DND-41 (cell line): ENCODE data around the gene TBX4.

Experiments used
- ATAC-seq: fragments of 200-7000 bp; cut with Tn5 transposase; 3 replicates; pipeline ENCODE4 v1.9.1; 2021; ENCODE audit warnings: low read depth; ENCODE audit not compliant: insufficient read depth
- DNase-seq: peaks from one replicate; pipeline ENCODE4 v3.0.0-alpha.2; 2020
- H2AFZ ChIP-seq: 2 replicates; pipeline ENCODE4 v1.6.0; 2012; ENCODE audit warnings: low read depth, low read length
- H3K27ac ChIP-seq: 2 replicates; pipeline ENCODE4 v1.5.1; 2012; ENCODE audit warnings: low read length, inconsistent platforms
- H3K27me3 ChIP-seq: fragments of 200-600 bp; sonication (generic); 2 replicates; pipeline ENCODE4 v1.6.0; 2012; ENCODE audit warnings: low read length, mild to moderate bottlenecking, inconsistent platforms; ENCODE audit not compliant: insufficient read depth, poor library complexity
- H3K36me3 ChIP-seq: 2 replicates; pipeline ENCODE4 v1.5.1; 2012; ENCODE audit warnings: low read length, inconsistent platforms; ENCODE audit not compliant: insufficient read depth
- H3K4me1 ChIP-seq: 2 replicates; pipeline ENCODE4 v1.5.1; 2012; ENCODE audit warnings: mild to moderate bottlenecking, low read length; ENCODE audit not compliant: insufficient read depth
- H3K4me2 ChIP-seq: 2 replicates; pipeline ENCODE4 v1.6.0; 2012; ENCODE audit warnings: mild to moderate bottlenecking, moderate library complexity, low read length, inconsistent platforms; ENCODE audit not compliant: insufficient read depth
- H3K4me3 ChIP-seq, 2 experiments: fragments of 200-600 bp in 1 of 2; shearing (Covaris generic) in 1 of 2; 2 replicates each; pipeline ENCODE4 v1.5.1; 2012 to 2016; ENCODE audit warnings: inconsistent platforms in 2 of 2, low read length in 2 of 2, mild to moderate bottlenecking in 2 of 2, low read depth in 1 of 2, moderate library complexity in 1 of 2
- H3K79me2 ChIP-seq: 2 replicates; pipeline ENCODE4 v1.6.0; 2012; ENCODE audit warnings: low read length, inconsistent platforms; ENCODE audit not compliant: insufficient read depth
- H3K9ac ChIP-seq: 2 replicates; pipeline ENCODE4 v1.6.0; 2012; ENCODE audit warnings: low read depth, mild to moderate bottlenecking, inconsistent platforms, low read length, moderate library complexity
- H3K9me3 ChIP-seq: 2 replicates; pipeline ENCODE4 v1.5.1; 2012; ENCODE audit warnings: low read length, moderate library complexity, mild to moderate bottlenecking, inconsistent platforms; ENCODE audit not compliant: insufficient read depth, severe bottlenecking
- H4K20me1 ChIP-seq: 2 replicates; pipeline ENCODE4 v1.6.0; 2012; ENCODE audit warnings: low read length; ENCODE audit not compliant: insufficient read depth
- CTCF ChIP-seq: IDR thresholded peaks from 2 replicates; pipeline ENCODE4 v1.5.1; 2012; ENCODE audit warnings: borderline replicate concordance, low read length, moderate library complexity, mild to moderate bottlenecking; ENCODE audit not compliant: poor library complexity, severe bottlenecking; ENCODE audit errors: extremely low read depth
- EZH2 ChIP-seq: IDR thresholded peaks from 3 replicates; pipeline ENCODE4 v1.6.1; 2012; ENCODE audit warnings: borderline replicate concordance, low read depth, mild to moderate bottlenecking, moderate library complexity, low read length, inconsistent platforms; ENCODE audit not compliant: severe bottlenecking

The TBX4 gene

GRCh38 chr17:61484174-61484573 lies 32.0 kb downstream of the TBX4 start:
- no peak for TF ChIP-seq CTCF
- TF ChIP-seq EZH2, result no peak
- ATAC-seq (no peak), DNase-seq (no peak)
- no peaks in the 10 kb centered on the region for H3K79me2 ChIP-seq
- no peak overlapping the region for H3K9ac ChIP-seq
- no peak overlapping the region for H3K4me2 ChIP-seq
- H3K27me3 ChIP-seq, result no peaks in the 10 kb centered on the region
- H3K4me3 ChIP-seq, result no peak overlapping the region
- no peaks in the 10 kb centered on the region for H3K4me1 ChIP-seq
- no peaks in the 10 kb centered on the region for H3K9me3 ChIP-seq
- H4K20me1 ChIP-seq, result no peaks in the 10 kb centered on the region; the same call in 1 of the 2 replicates
- H2AFZ ChIP-seq, result no peak overlapping the region
- H3K27ac ChIP-seq, result no peak overlapping the region
- no peaks in the 10 kb centered on the region for H3K36me3 ChIP-seq

GRCh38 chr17:61485067-61485775 lies 33.0 kb downstream of the TBX4 start:
- Histone ChIP-seq H3K4me2 (no peak overlapping the region), H3K9me3 (no peaks in the 10 kb centered on the region), H3K4me3 (no peak overlapping the region), H2AFZ (no peak overlapping the region), H3K79me2 (no peaks in the 10 kb centered on the region), H3K9ac (no peak overlapping the region), H3K4me1 (no peaks in the 10 kb centered on the region), H3K27me3 (no peaks in the 10 kb centered on the region), H3K27ac (no peak overlapping the region), H4K20me1 (no peaks in the 10 kb centered on the region; the same call in 1 of the 2 replicates), H3K36me3 (no peaks in the 10 kb centered on the region)
- DNase-seq, result no peak
- TF ChIP-seq CTCF (no peak), EZH2 (no peak)
- no peak for ATAC-seq

GRCh38 chr17:61486135-61487120 lies 34.2 kb downstream of the TBX4 start:
- DNase-seq, result no peak
- no peak for ATAC-seq
- H3K36me3 ChIP-seq, result no peaks in the 10 kb centered on the region
- no peaks in the 10 kb centered on the region for H3K27me3 ChIP-seq
- H3K79me2 ChIP-seq, result no peaks in the 10 kb centered on the region
- H4K20me1 ChIP-seq, result no peaks in the 10 kb centered on the region; the same call in 1 of the 2 replicates
- H3K9me3 ChIP-seq, result no peaks in the 10 kb centered on the region
- TF ChIP-seq EZH2 (no peak), CTCF (no peak)
- no peak overlapping the region for H3K27ac ChIP-seq
- no peak overlapping the region for H3K4me3 ChIP-seq
- no peak overlapping the region for H2AFZ ChIP-seq
- no peak overlapping the region for H3K4me2 ChIP-seq
- no peaks in the 10 kb centered on the region for H3K4me1 ChIP-seq
- H3K9ac ChIP-seq, result no peak overlapping the region
